Measurements from ENCODE around the gene SMIM11.
"Not testable (repeated sequence)": the region's sequence is repeated elsewhere in the genome, so short reads cannot be mapped to it uniquely, and the experiment has no call there.

The SMIM11 gene

DNA sequence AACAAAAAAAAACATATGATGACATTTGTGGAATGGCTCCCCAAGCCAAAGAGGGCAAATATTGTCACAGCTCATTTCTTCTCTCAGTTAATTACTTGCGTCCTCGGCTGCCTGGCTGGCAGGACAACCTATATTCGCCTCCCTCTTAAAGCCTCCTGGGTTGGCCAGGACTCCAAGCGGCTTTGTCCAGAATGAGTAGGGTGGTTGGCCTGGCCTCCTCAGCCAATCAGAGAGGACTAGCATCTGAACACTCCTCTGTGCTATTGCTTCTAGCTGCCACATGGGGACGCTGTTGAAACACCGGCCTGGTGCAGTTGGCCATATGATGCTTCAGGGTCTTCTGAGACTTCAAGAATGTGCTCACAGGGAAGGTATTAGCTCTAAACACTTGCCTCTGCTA lies 53.1 kb downstream of the SMIM11 start:
- not testable (repeated sequence) for DNase-seq

DNA sequence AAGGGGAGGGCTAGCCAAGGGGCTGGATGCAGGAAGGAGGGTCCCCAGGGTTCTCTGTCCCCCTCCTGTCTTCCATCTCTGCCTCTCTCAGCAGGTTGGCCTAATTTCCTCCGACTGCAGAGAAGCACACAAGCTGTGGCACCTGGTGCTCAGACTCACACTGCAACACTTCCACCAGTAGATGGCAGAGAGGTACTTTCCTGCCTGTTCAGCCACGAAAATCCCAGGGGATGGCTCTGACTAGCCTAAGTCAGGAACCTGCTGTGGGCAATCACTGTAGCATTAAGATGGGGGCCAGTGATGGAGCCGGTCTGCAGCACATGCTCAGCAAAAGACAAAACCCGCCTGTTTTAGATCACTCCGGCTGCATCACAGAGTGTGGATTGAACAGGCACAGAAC lies 54.4 kb downstream of the SMIM11 start:
- DNase-seq = not testable (repeated sequence)
